ENCODE results near the gene GLYATL2. TPM values are rescaled to one million over a fixed set of nuclear protein-coding genes. Genes with fewer than 3 reads are reported as not detected.

GLYATL2 gene
- total RNA-seq (not detected in 2 replicates), polyA plus RNA-seq (not detected in 2 replicates), polyA minus RNA-seq (not detected in 2 replicates)
- total RNA-seq (2013): 0.23 TPM

- Mint-ChIP-seq H3K27ac (no peak within 1 kb of the TSS), H3K4me1 (peaks cover 3% of the 10 kb centered on the region), H3K9me3 (ENCODE audit: insufficient read depth) (no peaks in the 10 kb centered on the region), H3K27me3 (peaks cover 19% of the 10 kb centered on the region), H3K4me3 (no peak within 1 kb of the TSS)
- Histone ChIP-seq H3K27ac (ENCODE audit: low read length in 2 of 2) (no peak within 1 kb of the TSS), H3K27me3 (replicated peaks in 1 of 4; ENCODE audit: control extremely low read depth in 1 of 4, control insufficient read depth in 3 of 4, insufficient read depth in 4 of 4, low read length in 3 of 4) (no peaks in the 10 kb centered on the region), H3K9me3 (ENCODE audit: control extremely low read depth in 1 of 3, control insufficient read depth in 2 of 3, insufficient read depth in 1 of 3, low read length in 2 of 3) (no peaks in the 10 kb centered on the region), H3K4me1 (ENCODE audit: control insufficient read depth in 2 of 2, insufficient read depth in 2 of 2, low read length in 2 of 2) (peaks cover 9 to 13% of the 10 kb centered on the region in 2 donors), H3K4me3 (ENCODE audit: control extremely low read depth in 1 of 5, extremely low read depth in 1 of 5, insufficient read depth in 1 of 5, low read depth in 2 of 5, low read length in 4 of 5) (no peak within 1 kb of the TSS), H3K9ac (ENCODE audit: low read length) (no peak within 1 kb of the TSS), H4K20me1 (ENCODE audit: control insufficient read depth, insufficient read depth, low read length, poor library complexity, severe bottlenecking) (no peaks in the 10 kb centered on the region), H3K79me2 (ENCODE audit: control insufficient read depth, insufficient read depth, low read length) (no peaks in the 10 kb centered on the region), H3K36me3 (replicated peaks in 1 of 2; ENCODE audit: control extremely low read depth in 1 of 2, control insufficient read depth in 1 of 2, extremely low read depth in 1 of 2, insufficient read depth in 2 of 2, low read length in 1 of 2) (no peaks in the 10 kb centered on the region), H2AFZ (ENCODE audit: insufficient read depth, low read depth, low read length, poor library complexity, severe bottlenecking) (peak within 1 kb of the TSS; percentile 57), H3K4me2 (replicated peaks; ENCODE audit: low read depth, low read length, poor library complexity, severe bottlenecking) (peak within 1 kb of the TSS; percentile 25)
- WGBS (ENCODE audit: insufficient coverage): 33% methylated on average over 1 of the region's 3 CpGs
- ChIA-PET POLR2A (no interaction called here), CTCF (interaction anchor here (0.5 kb wide), 1 partner anchor 771 kb away, joined by 3 read pairs; the partner anchor contains the start of gene OSBP)
- no peak for DNase-seq
- no peak for TF ChIP-seq EZH2 (IDR thresholded peaks at IDR 0.05; ENCODE audit: borderline replicate concordance, insufficient read depth, low read depth, low read length, poor library complexity, severe bottlenecking)
- TF ChIP-seq CTCF (IDR thresholded peaks at IDR 0.05): no peak
- intact Hi-C loops (cut with micrococcal nuclease): no loop called here
- no peak for ATAC-seq (ENCODE audit: low read depth)
These were observed at the start of gene GLYATL2 for GRCh38 chr11:58844361-58845005. TSS of gene GLYATL2 (minus strand) at chr11:58844704. CDS start at chr11:58839612, 5,092 bp downstream.

GRCh38 chr11:58893899-58894298 is 49.4 kb upstream of the GLYATL2 start:
- ChIA-PET CTCF (no interaction called here), POLR2A (interaction anchor here (0.7 kb wide), 1 partner anchor 318 kb away, joined by 3 read pairs; the partner anchor contains the start of gene LPXN)
- Histone ChIP-seq H2AFZ (ENCODE audit: insufficient read depth, low read depth, low read length, poor library complexity, severe bottlenecking) (no peak overlapping the region), H3K4me3 (ENCODE audit: control extremely low read depth in 1 of 5, extremely low read depth in 1 of 5, insufficient read depth in 1 of 5, low read depth in 2 of 5, low read length in 4 of 5) (no peak overlapping the region), H3K27me3 (replicated peaks in 1 of 4; ENCODE audit: control extremely low read depth in 1 of 4, control insufficient read depth in 3 of 4, insufficient read depth in 4 of 4, low read length in 3 of 4) (no peaks in the 10 kb centered on the region), H4K20me1 (ENCODE audit: control insufficient read depth, insufficient read depth, low read length, poor library complexity, severe bottlenecking) (no peaks in the 10 kb centered on the region), H3K9ac (ENCODE audit: low read length) (no peak overlapping the region), H3K9me3 (ENCODE audit: control extremely low read depth in 1 of 3, control insufficient read depth in 2 of 3, insufficient read depth in 1 of 3, low read length in 2 of 3) (no peaks in the 10 kb centered on the region), H3K4me2 (replicated peaks; ENCODE audit: low read depth, low read length, poor library complexity, severe bottlenecking) (no peak overlapping the region), H3K36me3 (replicated peaks in 1 of 2; ENCODE audit: control extremely low read depth in 1 of 2, control insufficient read depth in 1 of 2, extremely low read depth in 1 of 2, insufficient read depth in 2 of 2, low read length in 1 of 2) (no peaks in the 10 kb centered on the region), H3K79me2 (ENCODE audit: control insufficient read depth, insufficient read depth, low read length) (no peaks in the 10 kb centered on the region), H3K4me1 (ENCODE audit: control insufficient read depth in 2 of 2, insufficient read depth in 2 of 2, low read length in 2 of 2) (no peaks in the 10 kb centered on the region), H3K27ac (ENCODE audit: low read length in 2 of 2) (no peak overlapping the region)
- WGBS (ENCODE audit: insufficient coverage): no CpG with 5 or more reads among the region's 2 CpGs
- no peak overlapping the region for H3K4me3 Mint-ChIP-seq
- intact Hi-C loops (cut with micrococcal nuclease): no loop called here
- peaks cover 22% of the 10 kb centered on the region for H3K27me3 Mint-ChIP-seq
- TF ChIP-seq CTCF (IDR thresholded peaks at IDR 0.05) (no peak), EZH2 (IDR thresholded peaks at IDR 0.05; ENCODE audit: borderline replicate concordance, insufficient read depth, low read depth, low read length, poor library complexity, severe bottlenecking) (no peak)
- ATAC-seq (ENCODE audit: low read depth): no peak
- no peak overlapping the region for H3K27ac Mint-ChIP-seq
- H3K4me1 Mint-ChIP-seq: no peaks in the 10 kb centered on the region
- no peak for DNase-seq
- no peaks in the 10 kb centered on the region for H3K9me3 Mint-ChIP-seq (ENCODE audit: insufficient read depth)
